ENCODE measurements around the gene GSTA5. TPM values are rescaled to one million over a fixed set of nuclear protein-coding genes. Genes with fewer than 3 reads are reported as not detected.

The GSTA5 gene
- total and polyA plus RNA-seq, 4 donors = not detected

DNA sequence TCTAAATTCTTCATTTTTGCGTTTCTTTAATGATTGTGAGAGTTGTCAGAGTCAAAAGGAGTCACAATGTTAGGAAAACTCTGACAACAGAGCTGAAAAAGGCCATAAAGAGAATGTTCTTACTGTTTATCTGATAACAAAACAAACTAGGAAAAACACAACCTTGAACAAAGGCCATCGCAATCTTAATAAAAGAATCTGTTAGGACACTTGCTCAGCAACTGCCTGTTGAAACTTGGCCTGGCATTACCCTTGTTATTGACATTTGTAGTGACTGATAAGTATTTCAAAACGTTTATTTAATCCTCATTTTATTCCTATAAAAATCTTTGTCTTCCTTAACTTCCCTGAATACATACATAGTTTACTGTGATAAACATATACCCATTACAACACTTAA, 52.7 kb downstream of the GSTA5 start:
- TF ChIP-seq JUND (IDR thresholded peaks at IDR 0.05) = peak; percentile 60 to 63
- peak; percentile 61 for TF ChIP-seq SP1 (IDR thresholded peaks at IDR 0.05)
- no peak for TF ChIP-seq HNF4G (IDR thresholded peaks at IDR 0.05)
- peak; percentile 72 to 79 for TF ChIP-seq RXRA (IDR thresholded peaks at IDR 0.05)
- TF ChIP-seq, protein P1, sequence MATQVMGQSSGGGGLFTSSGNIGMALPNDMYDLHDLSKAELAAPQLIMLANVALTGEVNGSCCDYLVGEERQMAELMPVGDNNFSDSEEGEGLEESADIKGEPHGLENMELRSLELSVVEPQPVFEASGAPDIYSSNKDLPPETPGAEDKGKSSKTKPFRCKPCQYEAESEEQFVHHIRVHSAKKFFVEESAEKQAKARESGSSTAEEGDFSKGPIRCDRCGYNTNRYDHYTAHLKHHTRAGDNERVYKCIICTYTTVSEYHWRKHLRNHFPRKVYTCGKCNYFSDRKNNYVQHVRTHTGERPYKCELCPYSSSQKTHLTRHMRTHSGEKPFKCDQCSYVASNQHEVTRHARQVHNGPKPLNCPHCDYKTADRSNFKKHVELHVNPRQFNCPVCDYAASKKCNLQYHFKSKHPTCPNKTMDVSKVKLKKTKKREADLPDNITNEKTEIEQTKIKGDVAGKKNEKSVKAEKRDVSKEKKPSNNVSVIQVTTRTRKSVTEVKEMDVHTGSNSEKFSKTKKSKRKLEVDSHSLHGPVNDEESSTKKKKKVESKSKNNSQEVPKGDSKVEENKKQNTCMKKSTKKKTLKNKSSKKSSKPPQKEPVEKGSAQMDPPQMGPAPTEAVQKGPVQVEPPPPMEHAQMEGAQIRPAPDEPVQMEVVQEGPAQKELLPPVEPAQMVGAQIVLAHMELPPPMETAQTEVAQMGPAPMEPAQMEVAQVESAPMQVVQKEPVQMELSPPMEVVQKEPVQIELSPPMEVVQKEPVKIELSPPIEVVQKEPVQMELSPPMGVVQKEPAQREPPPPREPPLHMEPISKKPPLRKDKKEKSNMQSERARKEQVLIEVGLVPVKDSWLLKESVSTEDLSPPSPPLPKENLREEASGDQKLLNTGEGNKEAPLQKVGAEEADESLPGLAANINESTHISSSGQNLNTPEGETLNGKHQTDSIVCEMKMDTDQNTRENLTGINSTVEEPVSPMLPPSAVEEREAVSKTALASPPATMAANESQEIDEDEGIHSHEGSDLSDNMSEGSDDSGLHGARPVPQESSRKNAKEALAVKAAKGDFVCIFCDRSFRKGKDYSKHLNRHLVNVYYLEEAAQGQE (IDR thresholded peaks at IDR 0.05) = peak; percentile 19
- TF ChIP-seq EGR1 (IDR thresholded peaks at IDR 0.05; ENCODE audit: low read depth in 2 of 2) = no peak
- TF ChIP-seq YY1 (IDR thresholded peaks at IDR 0.05) = peak; percentile 13
- peak; percentile 73 to 74 for TF ChIP-seq HNF4A (conservative IDR thresholded peaks at IDR 0.05)
- TF ChIP-seq TAF1 (conservative IDR thresholded peaks at IDR 0.05) = peak; percentile 31
- peak; percentile 88 for TF ChIP-seq FOXA1 (IDR thresholded peaks at IDR 0.05)
- no peak for TF ChIP-seq NR2F2 (IDR thresholded peaks at IDR 0.05)
- TF ChIP-seq, protein P2, sequence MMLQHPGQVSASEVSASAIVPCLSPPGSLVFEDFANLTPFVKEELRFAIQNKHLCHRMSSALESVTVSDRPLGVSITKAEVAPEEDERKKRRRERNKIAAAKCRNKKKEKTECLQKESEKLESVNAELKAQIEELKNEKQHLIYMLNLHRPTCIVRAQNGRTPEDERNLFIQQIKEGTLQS (IDR thresholded peaks at IDR 0.05) = no peak
- peak; percentile 94 for TF ChIP-seq FOXA2 (IDR thresholded peaks at IDR 0.05)
- TF ChIP-seq RAD21 (IDR thresholded peaks at IDR 0.05) = peak in 1 of 2 donors; percentile 49
- Histone ChIP-seq H3K9me3 (ENCODE audit: control insufficient read depth in 4 of 4, low read length in 3 of 4) (peaks cover 0 to 2% (median 0%) of the 10 kb centered on the region in 4 donors), H3K36me3 (ENCODE audit: control insufficient read depth in 4 of 4, insufficient read depth in 3 of 4, low read depth in 1 of 4, low read length in 3 of 4) (peaks cover 1 to 13% (median 10%) of the 10 kb centered on the region in 4 donors), H3K9ac (ENCODE audit: low read depth in 1 of 2, low read length in 2 of 2) (peak overlapping the region; percentile 71 to 94), H3K27ac (ENCODE audit: low read depth in 1 of 2, low read length in 2 of 2) (peak overlapping the region; percentile 46 to 67), H3K4me1 (ENCODE audit: control insufficient read depth in 4 of 4, insufficient read depth in 4 of 4, low read length in 3 of 4) (peaks cover 3 to 19% (median 9%) of the 10 kb centered on the region in 4 donors), H3K27me3 (ENCODE audit: control insufficient read depth in 4 of 4, insufficient read depth in 4 of 4, low read length in 3 of 4) (no peaks in the 10 kb centered on the region), H3K4me3 (ENCODE audit: low read depth in 1 of 3, low read length in 3 of 3) (peak overlapping the region; percentile 46 to 75 (median 60))
- no peak for DNase-seq (ENCODE audit: low spot score)
- 16% methylated on average over 3 of the region's 3 CpGs for WGBS

DNA sequence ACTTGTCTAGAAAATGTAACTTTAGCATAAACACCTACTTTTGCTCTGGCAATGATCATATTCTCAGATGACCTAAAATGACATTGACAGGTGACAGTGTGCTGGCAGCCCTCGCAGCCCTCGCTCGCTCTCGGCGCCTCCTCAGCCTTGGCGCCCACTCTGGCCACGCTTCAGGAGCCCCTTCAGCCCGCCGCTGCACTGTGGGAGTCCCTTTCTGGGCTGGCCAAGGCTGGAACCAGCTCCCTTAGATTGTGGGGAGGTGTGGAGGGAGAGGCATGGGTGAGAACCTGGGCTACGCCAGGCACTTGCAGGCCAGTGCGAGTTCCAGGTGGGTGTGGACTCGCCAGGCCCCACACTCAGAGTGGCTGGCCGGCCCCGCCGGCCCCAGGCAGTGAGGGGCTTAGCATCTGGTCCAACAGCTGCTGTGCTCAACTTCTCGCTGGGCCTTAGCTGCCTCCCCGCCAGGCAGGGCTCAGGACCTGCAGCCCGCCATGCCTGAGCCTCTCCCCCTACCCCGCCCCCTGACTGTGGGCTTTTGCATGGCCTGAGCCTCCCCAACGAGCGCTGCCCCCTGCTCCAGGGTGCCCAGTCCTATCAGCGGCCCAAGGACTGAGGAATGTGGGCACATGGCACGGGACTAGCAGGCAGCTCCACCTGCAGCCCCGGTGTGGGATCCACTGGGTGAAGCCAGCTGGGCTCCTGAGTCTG, 54.2 kb downstream of the GSTA5 start:
- Histone ChIP-seq H3K27me3 (ENCODE audit: control insufficient read depth in 4 of 4, insufficient read depth in 4 of 4, low read length in 3 of 4) (no peaks in the 10 kb centered on the region), H3K4me3 (ENCODE audit: low read depth in 1 of 3, low read length in 3 of 3) (peak overlapping the region in 1 of 3 donors; percentile 5), H3K27ac (ENCODE audit: low read depth in 1 of 2, low read length in 2 of 2) (no peak overlapping the region), H3K4me1 (ENCODE audit: control insufficient read depth in 4 of 4, insufficient read depth in 4 of 4, low read length in 3 of 4) (peaks cover 3 to 19% (median 9%) of the 10 kb centered on the region in 4 donors), H3K9me3 (ENCODE audit: control insufficient read depth in 4 of 4, low read length in 3 of 4) (peaks cover 0 to 2% (median 0%) of the 10 kb centered on the region in 4 donors), H3K36me3 (ENCODE audit: control insufficient read depth in 4 of 4, insufficient read depth in 3 of 4, low read depth in 1 of 4, low read length in 3 of 4) (no peaks in the 10 kb centered on the region), H3K9ac (ENCODE audit: low read depth in 1 of 2, low read length in 2 of 2) (no peak overlapping the region)
- no peak for TF ChIP-seq FOXA1 (IDR thresholded peaks at IDR 0.05)
- TF ChIP-seq YY1 (IDR thresholded peaks at IDR 0.05) = no peak
- TF ChIP-seq TAF1 (conservative IDR thresholded peaks at IDR 0.05) = no peak
- TF ChIP-seq, protein P3, sequence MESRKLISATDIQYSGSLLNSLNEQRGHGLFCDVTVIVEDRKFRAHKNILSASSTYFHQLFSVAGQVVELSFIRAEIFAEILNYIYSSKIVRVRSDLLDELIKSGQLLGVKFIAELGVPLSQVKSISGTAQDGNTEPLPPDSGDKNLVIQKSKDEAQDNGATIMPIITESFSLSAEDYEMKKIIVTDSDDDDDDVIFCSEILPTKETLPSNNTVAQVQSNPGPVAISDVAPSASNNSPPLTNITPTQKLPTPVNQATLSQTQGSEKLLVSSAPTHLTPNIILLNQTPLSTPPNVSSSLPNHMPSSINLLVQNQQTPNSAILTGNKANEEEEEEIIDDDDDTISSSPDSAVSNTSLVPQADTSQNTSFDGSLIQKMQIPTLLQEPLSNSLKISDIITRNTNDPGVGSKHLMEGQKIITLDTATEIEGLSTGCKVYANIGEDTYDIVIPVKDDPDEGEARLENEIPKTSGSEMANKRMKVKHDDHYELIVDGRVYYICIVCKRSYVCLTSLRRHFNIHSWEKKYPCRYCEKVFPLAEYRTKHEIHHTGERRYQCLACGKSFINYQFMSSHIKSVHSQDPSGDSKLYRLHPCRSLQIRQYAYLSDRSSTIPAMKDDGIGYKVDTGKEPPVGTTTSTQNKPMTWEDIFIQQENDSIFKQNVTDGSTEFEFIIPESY (IDR thresholded peaks at IDR 0.05) = no peak
- no peak for TF ChIP-seq SP1 (IDR thresholded peaks at IDR 0.05)
- TF ChIP-seq, protein P1 (IDR thresholded peaks at IDR 0.05) = no peak
- TF ChIP-seq, protein P4, sequence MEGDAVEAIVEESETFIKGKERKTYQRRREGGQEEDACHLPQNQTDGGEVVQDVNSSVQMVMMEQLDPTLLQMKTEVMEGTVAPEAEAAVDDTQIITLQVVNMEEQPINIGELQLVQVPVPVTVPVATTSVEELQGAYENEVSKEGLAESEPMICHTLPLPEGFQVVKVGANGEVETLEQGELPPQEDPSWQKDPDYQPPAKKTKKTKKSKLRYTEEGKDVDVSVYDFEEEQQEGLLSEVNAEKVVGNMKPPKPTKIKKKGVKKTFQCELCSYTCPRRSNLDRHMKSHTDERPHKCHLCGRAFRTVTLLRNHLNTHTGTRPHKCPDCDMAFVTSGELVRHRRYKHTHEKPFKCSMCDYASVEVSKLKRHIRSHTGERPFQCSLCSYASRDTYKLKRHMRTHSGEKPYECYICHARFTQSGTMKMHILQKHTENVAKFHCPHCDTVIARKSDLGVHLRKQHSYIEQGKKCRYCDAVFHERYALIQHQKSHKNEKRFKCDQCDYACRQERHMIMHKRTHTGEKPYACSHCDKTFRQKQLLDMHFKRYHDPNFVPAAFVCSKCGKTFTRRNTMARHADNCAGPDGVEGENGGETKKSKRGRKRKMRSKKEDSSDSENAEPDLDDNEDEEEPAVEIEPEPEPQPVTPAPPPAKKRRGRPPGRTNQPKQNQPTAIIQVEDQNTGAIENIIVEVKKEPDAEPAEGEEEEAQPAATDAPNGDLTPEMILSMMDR (IDR thresholded peaks at IDR 0.05; ENCODE audit: low read depth, low read length, missing input control) = no peak
- no peak for TF ChIP-seq FOXA2 (IDR thresholded peaks at IDR 0.05)
- TF ChIP-seq GABPA (IDR thresholded peaks at IDR 0.05 in 1 of 2, conservative IDR thresholded peaks at IDR 0.05 in 1 of 2) = no peak
- no peak for TF ChIP-seq RAD21 (IDR thresholded peaks at IDR 0.05)
- no peak for TF ChIP-seq JUND (IDR thresholded peaks at IDR 0.05)
- no peak for TF ChIP-seq HNF4A (conservative IDR thresholded peaks at IDR 0.05)
- TF ChIP-seq NR2F2 (IDR thresholded peaks at IDR 0.05) = no peak
- TF ChIP-seq RXRA (IDR thresholded peaks at IDR 0.05) = no peak
- DNase-seq (ENCODE audit: low spot score) = no peak
- WGBS = 90% methylated on average over 24 of the region's 24 CpGs
